ENCODE data around the gene LRRC23.
A peak's percentile ranks its signal among the peaks of the same experiment; 100 is the strongest.

The LRRC23 gene

DNA sequence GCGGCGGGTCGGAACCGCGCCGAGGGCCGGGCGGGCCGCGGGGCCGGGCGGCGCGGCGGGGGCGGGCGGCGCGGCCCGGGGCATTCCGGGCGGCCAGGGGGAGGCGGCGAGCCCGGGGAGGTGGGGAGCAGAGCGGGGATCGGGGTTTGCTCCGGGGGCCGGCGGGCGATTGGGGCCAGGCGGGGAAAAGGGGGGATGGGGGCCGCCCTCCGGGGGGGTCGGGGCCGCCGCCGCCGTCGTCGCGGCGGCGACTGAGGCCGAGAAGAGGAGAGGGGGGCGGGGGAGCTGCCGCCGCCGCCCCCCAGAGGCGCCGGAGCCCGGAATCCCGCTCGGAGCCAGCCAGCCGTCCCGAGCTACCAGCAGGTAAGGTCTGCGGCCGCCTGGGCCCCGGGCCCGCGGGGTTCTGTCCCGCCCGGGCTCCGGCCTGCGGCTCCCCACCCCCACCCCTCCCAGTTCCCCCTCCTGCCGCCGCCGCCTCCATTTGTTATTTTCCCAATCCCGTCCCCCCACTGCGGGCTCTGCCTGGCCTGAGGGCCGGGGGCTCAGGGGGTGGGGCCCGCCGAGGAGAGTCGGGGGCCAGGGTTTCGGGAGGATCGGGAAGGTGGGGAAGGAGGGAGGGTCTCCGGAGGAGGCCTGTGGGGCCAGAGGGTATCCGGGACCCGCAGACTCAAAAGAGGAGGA, 23.5 kb downstream of the LRRC23 start:
- DNase-seq = no peak

DNA sequence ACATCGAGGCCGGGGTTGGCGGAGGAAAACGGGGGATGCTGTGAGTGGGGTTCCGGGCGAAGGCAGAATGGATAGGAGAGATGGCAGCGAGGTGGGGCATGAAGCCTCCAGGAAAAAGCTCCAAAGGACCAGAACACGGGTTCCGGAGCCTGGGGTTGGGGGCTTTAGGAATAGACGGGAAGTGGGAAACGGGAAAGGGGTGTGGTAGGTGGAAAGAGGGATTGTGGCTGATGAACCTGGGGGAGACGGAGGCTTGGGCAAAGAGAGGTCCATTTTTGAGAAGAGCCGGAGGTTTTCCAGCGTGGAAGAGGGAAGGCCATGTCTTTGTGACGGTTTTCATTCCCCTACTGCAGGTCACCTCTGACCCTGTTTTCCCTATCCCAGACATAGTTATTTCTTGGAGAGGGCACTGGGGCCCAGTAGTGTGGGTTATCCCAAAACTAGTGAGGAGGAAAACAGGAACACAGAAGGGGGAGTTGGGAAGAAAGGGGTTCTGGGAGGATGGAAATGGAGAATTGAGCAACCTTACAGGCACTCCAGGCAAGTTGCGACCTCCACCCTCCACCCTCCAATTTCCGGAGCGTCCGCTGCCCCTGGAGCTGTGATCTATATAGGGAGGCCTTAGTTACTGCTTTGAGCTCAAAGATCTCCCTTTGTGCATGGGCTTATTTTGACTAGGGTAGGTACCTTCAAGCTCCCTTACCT, 24.2 kb downstream of the LRRC23 start:
- DNase-seq = no peak

DNA sequence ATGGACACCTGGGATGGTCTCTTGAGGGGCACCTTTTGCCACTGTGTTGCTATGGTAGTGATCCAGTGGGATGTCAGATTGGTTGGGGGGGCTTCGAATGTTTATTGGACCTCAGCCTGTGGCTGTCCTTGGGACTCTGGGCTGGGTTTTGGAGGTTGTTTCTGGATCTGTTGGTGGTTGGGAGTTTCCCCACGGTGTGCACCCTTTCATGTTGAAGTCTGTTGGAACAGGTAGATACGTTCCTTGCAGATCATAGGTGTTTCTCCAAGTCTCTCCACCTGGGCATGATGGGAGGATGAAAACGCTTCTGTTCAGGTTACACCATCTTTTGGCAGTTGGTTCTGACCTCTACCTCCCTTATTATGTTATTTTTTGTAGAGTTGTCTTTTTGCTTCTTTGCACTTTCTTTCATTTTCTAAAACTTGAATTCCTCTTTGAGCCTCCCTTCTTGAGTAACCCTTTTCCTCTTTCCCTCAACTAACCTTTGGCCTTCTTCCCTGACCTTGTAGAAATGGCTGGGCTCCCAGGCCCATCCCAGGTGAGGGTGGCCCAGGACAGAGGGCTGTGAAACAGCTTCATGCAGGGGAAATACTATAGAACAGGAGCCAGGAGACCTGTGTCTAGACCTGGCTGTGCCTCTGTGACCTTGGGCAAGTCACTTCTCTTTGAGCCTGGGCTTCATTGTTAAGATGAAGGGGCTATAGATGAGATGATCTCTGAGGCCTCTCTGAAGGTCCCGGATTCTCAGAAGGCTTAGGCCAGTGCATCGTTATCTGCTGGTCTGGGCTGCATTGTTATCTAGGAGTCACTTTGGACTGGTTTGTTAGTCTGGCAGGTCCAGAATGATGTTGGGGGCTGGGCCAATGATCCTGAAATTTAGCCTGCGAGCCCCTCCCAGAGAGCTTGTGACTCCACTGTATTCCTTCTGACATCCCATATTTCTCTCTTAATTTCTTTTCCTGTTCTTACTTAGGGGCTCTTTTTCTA, 25.1 kb downstream of the LRRC23 start:
- no peak for DNase-seq

DNA sequence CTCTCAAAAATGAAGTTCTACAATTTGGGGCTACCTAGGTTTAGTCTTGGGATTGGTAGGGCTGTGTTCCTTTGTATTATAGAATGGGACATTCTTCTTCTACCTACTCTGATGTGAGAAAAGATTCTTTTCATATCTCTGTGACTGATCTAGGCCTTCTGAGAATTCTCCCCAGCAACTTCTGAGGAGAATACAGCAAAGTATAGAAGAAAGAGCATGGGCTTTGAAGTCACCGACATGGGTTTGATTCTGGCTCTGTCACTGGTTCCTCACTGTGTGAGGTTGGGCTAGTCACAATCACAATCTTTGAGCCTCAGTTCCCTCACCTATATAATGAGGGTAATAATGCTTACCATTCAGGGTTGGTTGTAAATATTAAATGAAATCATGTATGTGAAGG, 28.1 kb downstream of the LRRC23 start:
- no peak for DNase-seq

DNA sequence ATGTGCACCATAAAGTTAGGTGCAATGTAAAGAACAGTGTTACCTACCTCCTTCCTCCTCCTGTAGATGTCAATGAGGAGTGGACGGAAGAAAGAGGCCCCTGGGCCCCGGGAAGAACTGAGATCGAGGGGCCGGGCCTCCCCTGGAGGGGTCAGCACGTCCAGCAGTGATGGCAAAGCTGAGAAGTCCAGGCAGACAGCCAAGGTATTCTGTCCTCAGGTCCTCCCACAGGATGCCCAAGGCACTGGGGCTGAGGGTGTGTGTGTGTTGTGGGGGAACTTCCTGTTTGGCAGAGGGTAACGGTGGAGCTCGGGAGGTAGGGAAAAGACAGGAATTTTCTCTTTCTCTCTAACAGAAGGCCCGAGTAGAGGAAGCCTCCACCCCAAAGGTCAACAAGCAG, 29.5 kb downstream of the LRRC23 start:
- DNase-seq = no peak

DNA sequence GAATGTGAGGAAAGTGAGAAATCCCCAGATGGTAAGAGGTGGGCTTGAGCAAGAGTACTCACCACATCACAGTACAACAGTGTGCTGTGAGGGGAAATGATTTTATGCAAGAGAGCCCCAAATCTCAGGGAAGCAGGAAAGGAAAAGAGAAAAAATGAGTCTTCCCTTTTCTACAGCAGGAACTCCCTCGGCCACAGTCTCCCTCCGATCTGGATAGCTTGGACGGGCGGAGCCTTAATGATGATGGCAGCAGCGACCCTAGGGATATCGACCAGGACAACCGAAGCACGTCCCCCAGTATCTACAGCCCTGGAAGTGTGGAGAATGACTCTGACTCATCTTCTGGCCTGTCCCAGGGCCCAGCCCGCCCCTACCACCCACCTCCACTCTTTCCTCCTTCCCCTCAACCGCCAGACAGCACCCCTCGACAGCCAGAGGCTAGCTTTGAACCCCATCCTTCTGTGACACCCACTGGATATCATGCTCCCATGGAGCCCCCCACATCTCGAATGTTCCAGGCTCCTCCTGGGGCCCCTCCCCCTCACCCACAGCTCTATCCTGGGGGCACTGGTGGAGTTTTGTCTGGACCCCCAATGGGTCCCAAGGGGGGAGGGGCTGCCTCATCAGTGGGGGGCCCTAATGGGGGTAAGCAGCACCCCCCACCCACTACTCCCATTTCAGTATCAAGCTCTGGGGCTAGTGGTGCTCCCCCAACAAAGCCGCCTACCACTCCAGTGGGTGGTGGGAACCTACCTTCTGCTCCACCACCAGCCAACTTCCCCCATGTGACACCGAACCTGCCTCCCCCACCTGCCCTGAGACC, 31.0 kb downstream of the LRRC23 start:
- no peak for DNase-seq

DNA sequence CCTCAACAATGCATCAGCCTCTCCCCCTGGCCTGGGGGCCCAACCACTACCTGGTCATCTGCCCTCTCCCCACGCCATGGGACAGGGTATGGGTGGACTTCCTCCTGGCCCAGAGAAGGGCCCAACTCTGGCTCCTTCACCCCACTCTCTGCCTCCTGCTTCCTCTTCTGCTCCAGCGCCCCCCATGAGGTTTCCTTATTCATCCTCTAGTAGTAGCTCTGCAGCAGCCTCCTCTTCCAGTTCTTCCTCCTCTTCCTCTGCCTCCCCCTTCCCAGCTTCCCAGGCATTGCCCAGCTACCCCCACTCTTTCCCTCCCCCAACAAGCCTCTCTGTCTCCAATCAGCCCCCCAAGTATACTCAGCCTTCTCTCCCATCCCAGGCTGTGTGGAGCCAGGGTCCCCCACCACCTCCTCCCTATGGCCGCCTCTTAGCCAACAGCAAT, 31.6 kb downstream of the LRRC23 start:
- no peak for DNase-seq

DNA sequence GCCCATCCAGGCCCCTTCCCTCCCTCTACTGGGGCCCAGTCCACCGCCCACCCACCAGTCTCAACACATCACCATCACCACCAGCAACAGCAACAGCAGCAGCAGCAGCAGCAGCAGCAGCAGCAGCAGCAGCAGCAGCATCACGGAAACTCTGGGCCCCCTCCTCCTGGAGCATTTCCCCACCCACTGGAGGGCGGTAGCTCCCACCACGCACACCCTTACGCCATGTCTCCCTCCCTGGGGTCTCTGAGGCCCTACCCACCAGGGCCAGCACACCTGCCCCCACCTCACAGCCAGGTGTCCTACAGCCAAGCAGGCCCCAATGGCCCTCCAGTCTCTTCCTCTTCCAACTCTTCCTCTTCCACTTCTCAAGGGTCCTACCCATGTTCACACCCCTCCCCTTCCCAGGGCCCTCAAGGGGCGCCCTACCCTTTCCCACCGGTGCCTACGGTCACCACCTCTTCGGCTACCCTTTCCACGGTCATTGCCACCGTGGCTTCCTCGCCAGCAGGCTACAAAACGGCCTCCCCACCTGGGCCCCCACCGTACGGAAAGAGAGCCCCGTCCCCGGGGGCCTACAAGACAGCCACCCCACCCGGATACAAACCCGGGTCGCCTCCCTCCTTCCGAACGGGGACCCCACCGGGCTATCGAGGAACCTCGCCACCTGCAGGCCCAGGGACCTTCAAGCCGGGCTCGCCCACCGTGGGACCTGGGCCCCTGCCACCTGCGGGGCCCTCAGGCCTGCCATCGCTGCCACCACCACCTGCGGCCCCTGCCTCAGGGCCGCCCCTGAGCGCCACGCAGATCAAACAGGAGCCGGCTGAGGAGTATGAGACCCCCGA, 32.2 kb downstream of the LRRC23 start:
- peak; percentile 52 for DNase-seq

DNA sequence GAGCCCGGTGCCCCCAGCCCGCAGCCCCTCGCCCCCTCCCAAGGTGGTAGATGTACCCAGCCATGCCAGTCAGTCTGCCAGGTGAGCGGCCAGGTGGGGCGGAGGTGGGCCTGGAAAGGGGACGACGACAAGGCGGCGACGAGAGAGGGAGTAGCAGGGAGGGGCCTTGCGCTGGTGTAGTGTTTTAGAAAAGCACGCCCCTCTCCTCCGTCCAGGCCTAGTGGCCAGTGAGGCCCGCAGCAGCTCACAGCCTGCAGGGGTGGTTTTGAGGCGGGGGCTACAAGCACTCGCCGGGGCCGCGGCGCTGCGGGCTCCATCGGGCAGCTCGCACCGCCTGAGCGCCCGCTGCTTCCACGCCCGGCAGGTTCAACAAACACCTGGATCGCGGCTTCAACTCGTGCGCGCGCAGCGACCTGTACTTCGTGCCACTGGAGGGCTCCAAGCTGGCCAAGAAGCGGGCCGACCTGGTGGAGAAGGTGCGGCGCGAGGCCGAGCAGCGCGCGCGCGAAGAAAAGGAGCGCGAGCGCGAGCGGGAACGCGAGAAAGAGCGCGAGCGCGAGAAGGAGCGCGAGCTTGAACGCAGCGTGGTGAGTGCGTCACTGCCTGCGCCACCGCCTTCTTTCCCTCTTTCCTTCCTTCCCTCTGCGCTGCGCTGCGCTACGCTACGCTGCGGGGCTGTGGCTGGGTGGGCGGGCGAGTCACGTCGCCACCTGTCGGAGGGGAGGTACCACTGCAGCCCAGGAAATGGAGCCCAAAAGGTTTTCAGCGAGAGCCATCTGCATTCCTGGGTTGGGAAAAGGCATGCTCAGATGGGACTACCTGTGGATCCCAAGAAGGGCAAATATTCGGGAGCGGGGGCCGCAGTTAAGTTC, 33.1 kb downstream of the LRRC23 start:
- peak; percentile 93 for DNase-seq

DNA sequence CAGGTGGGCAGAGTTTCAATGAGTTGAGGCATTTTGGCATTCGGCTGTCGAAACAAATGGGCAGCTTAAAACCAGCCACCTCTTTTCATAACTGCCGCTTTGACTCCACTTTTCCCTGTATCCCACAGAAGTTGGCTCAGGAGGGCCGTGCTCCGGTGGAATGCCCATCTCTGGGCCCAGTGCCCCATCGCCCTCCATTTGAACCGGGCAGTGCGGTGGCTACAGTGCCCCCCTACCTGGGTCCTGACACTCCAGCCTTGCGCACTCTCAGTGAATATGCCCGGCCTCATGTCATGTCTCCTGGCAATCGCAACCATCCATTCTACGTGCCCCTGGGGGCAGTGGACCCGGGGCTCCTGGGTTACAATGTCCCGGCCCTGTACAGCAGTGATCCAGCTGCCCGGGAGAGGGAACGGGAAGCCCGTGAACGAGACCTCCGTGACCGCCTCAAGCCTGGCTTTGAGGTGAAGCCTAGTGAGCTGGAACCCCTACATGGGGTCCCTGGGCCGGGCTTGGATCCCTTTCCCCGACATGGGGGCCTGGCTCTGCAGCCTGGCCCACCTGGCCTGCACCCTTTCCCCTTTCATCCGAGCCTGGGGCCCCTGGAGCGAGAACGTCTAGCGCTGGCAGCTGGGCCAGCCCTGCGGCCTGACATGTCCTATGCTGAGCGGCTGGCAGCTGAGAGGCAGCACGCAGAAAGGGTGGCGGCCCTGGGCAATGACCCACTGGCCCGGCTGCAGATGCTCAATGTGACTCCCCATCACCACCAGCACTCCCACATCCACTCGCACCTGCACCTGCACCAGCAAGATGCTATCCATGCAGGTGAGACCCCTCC, 34.0 kb downstream of the LRRC23 start:
- DNase-seq = no peak

DNA sequence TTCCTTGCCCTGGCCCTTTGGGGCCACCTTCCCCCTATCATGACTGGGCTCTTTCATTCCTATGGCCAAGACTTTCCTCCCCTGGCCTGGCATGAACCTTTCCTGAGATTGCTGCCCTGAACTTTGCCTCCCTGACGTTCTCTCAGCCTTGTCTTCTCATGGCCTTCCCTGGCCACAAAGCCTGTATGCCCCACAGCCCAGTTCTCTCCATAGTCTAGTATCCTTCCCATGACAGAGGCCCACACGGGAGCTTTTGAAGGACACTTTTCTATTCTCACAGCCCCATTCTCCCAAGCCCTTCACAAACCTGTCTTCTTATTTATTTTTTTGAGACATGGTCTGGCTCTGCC, 34.5 kb downstream of the LRRC23 start:
- DNase-seq = no peak

DNA sequence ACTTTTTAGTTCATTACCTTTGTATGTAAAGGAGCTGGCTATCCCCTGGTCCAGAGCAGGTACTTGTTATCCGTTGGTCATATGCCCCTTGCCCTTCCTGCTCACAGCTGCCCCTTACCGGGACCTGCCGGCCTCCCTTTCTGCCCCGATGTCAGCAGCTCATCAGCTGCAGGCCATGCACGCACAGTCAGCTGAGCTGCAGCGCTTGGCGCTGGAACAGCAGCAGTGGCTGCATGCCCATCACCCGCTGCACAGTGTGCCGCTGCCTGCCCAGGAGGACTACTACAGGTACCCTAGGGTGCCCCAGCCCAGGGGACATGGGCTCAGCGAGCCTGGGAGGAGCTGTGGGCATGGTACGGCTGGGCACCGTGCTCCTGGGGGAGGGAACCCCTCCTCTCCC, 36.6 kb downstream of the LRRC23 start:
- no peak for DNase-seq

DNA sequence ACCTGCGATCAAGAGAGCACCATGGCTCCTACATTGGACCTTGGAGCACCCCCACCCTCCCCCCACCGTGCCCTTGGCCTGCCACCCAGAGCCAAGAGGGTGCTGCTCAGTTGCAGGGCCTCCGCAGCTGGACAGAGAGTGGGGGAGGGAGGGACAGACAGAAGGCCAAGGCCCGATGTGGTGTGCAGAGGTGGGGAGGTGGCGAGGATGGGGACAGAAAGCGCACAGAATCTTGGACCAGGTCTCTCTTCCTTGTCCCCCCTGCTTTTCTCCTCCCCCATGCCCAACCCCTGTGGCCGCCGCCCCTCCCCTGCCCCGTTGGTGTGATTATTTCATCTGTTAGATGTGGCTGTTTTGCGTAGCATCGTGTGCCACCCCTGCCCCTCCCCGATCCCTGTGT, 37.2 kb downstream of the LRRC23 start:
- no peak for DNase-seq

DNA sequence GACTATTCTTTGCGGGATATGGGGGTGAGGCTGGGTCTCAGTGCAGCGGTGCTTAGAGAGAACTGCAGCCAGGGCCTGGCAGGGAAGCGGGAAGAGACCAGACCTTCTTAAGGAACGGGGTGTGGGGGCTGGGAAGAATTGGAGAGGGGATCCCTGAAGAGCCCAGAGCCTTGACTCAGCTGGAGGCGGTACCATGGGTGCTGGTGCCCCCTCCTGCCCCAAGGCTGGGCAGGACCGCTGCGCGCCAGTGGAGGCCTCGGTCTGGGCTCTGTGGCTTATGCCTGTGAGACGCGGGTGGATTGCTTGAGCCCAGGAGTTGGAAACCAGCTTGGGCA, 37.7 kb downstream of the LRRC23 start:
- DNase-seq = no peak

DNA sequence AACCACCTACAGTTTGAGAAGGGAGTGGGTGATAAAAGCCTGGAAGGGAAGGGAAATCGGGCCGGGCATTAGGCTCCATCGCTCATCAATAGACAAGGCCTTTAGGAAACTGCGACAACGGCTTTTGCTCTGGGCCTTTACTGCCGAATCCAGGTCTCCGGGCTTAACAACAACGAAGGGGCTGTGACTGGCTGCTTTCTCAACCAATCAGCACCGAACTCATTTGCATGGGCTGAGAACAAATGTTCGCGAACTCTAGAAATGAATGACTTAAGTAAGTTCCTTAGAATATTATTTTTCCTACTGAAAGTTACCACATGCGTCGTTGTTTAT, 38.7 kb downstream of the LRRC23 start:
- DNase-seq = peak; percentile 61

DNA sequence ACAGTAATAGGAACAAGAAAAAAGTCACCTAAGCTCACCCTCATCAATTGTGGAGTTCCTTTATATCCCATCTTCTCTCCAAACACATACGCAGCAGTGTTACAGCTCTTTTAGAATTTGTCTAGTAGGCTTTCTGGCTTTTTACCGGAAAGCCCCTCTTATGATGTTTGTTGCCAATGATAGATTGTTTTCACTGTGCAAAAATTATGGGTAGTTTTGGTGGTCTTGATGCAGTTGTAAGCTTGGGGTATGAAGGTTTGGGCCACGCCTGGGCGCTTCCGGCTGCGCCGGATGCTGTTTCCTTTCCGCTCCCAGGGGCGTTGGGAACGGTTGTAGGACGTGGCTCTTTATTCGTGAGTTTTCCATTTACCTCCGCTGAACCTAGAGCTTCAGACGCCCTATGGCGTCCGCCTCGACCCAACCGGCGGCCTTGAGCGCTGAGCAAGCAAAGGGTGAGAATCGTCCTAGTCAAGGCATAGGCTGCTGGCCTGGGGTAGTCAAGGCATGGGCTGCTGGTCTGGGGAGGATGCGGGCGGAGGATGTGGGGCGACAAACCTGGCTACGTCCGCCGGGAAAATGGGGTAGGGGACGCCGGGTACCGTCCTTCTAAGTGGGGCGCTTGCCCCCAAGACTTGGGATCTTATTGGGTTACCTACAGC, 39.2 kb downstream of the LRRC23 start, which contains the start of the genes C12orf57 and RNU7-1:
Gene C12orf57, plus strand, starts transcription at position 301 of the 659 bp plus-strand sequence. Its CDS starts 100 bp downstream, at position 401.
Gene RNU7-1, plus strand, starts transcription at position 95 of the 659 bp plus-strand sequence.
- peak; percentile 67 for DNase-seq

DNA sequence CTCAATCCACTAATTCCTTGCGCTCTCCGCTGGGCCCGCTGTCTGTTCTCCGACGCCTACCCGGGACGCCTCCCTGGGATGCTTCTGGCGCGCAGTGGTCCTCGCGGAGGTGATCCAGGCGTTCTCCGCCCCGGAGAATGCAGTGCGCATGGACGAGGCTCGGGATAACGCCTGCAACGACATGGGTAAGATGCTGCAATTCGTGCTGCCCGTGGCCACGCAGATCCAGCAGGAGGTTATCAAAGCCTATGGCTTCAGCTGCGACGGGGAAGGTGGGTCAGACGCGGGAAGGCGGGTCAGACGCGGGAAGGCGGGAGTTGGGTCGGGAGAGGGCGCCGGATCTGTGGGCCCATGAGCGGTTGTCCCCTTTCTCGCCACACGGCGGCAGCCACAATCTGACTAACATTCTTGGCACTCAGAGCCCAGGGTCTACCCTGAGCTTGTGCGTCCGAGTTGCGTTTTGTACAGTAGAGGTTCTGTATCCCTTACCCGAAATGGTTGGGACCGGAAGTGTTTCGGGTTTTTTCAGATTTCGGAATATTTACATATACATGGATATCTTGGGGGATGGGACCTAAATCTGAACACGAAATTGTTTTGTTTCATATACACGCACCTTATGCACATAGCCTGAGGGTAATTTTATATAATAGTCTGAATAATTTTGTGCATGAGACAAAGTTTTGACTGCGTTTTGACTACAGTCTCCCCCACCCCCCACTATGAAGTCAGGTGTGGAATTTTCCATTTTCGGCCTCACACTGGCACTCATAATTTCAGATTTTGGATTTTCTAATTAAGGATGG, 40.0 kb downstream of the LRRC23 start:
- DNase-seq = peak; percentile 80

DNA sequence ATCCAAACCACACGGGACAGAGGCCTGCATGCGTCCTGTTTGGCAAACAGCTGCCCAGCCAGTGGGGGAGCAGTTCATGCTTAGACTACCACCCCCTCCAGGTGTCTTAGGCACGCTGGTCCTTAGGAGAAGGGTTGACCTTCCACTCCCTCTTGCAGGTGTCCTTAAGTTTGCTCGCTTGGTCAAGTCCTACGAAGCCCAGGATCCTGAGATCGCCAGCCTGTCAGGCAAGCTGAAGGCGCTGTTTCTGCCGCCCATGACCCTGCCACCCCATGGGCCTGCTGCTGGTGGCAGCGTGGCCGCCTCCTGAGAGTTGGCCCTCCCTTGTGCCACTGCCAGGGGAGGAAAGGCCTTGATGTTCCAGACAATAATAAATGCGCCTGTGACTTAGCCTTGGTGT, 41.0 kb downstream of the LRRC23 start:
- DNase-seq = no peak

Measured in activated CD4-positive, alpha-beta T cell treated with anti-CD3 and anti-CD28 coated beads for 1 hour (primary cell).